GM12878 (cell line): ENCODE data around the gene RETSAT. TPM values are rescaled to one million over a fixed set of nuclear protein-coding genes. Genes with fewer than 3 reads are reported as not detected.
"Not testable (repeated sequence)": the region's sequence is repeated elsewhere in the genome, so short reads cannot be mapped to it uniquely, and the experiment has no call there.

Source experiments
- ATAC-seq: fragments of 200-7000 bp; cut with Tn5 transposase; 3 replicates; pipeline ENCODE4 v1.9.1; 2020; ENCODE audit warnings: mild to moderate bottlenecking, moderate library complexity
- BruUV-seq: library from RNA; stranded (reverse); fragments of 400-500 nt; replicated peaks from 2 replicates; lab custom pipeline; 2021; lab: Mats Ljungman, UMichigan
- CTCF ChIA-PET: fragments of 300-600 bp; sonication (Branson Sonifier 250); formaldehyde crosslinking; extraction: SDS; loops from one replicate; lab custom pipeline; 2021; ENCODE audit warnings: inconsistent platforms; lab: Yijun Ruan, JAX
- POLR2A ChIA-PET: fragments of 350-600 bp; formaldehyde crosslinking; extraction: SDS; loops from one replicate; lab custom pipeline; 2021; ENCODE audit warnings: inconsistent platforms; lab: Charles Lee
- RAD21 ChIA-PET: fragments of 300-600 bp; sonication (Branson Sonifier 250); formaldehyde crosslinking; loops from one replicate; lab custom pipeline; 2023; ENCODE audit warnings: antibody characterized with exemption; ENCODE audit not compliant: unreplicated experiment; lab: Charles Lee
- SMC1A ChIA-PET: fragments of 300-600 bp; sonication (Branson Sonifier 250); formaldehyde crosslinking; loops from one replicate; lab custom pipeline; 2023; ENCODE audit not compliant: unreplicated experiment, uncharacterized antibody; lab: Charles Lee
- DNase-seq: peaks from one replicate; pipeline ENCODE4 v3.0.0-alpha.2; 2011; ENCODE audit warnings: low read depth, low spot score
- FAIRE-seq: peaks from 3 replicates; lab custom pipeline; 2011; peaks lifted over from hg19 to GRCh38; lab: Jason Lieb, UNC
- H2AFZ ChIP-seq: 2 replicates; pipeline ENCODE4 v1.6.0; 2011; ENCODE audit warnings: low read depth, low read length, control low read depth; ENCODE audit not compliant: control insufficient read depth
- H3K27ac ChIP-seq: 2 replicates; pipeline ENCODE4 v1.5.1; 2011; ENCODE audit warnings: control low read depth; ENCODE audit not compliant: control insufficient read depth, insufficient read depth
- H3K27me3 ChIP-seq, 2 experiments: replicated peaks in 1 of 2; 2 replicates each; pipeline versions ENCODE4 v1.6.0 to v1.6.1; 2011; ENCODE audit warnings: low read length in 1 of 2; ENCODE audit not compliant: control insufficient read depth in 2 of 2, insufficient read depth in 2 of 2
- H3K36me3 ChIP-seq, 2 experiments: 2 replicates each; pipeline ENCODE4 v1.5.1; 2011; ENCODE audit warnings: low read length in 1 of 2; ENCODE audit not compliant: control insufficient read depth in 2 of 2, insufficient read depth in 2 of 2
- H3K4me1 ChIP-seq: 2 replicates; pipeline ENCODE4 v1.6.1; 2011; ENCODE audit warnings: mild to moderate bottlenecking, low read length, moderate library complexity, mixed read lengths; ENCODE audit not compliant: control insufficient read depth, insufficient read depth
- H3K4me2 ChIP-seq: 2 replicates; pipeline ENCODE4 v1.6.0; 2011; ENCODE audit warnings: control low read depth; ENCODE audit not compliant: control insufficient read depth, insufficient read depth
- H3K4me3 ChIP-seq: fragments of 200-600 bp; sonication (generic); 2 replicates; pipeline ENCODE4 v1.5.1; 2016
- H3K79me2 ChIP-seq: 2 replicates; pipeline ENCODE4 v1.6.0; 2011; ENCODE audit warnings: low read length; ENCODE audit not compliant: control insufficient read depth, insufficient read depth
- H3K9ac ChIP-seq: 2 replicates; pipeline ENCODE4 v1.8.0; 2011; ENCODE audit warnings: low read length, control low read depth, mixed read lengths; ENCODE audit not compliant: control insufficient read depth, insufficient read depth
- H3K9me3 ChIP-seq: replicated peaks from 3 replicates; pipeline ENCODE4 v1.5.1; 2011; ENCODE audit warnings: mild to moderate bottlenecking, low read length; ENCODE audit not compliant: control insufficient read depth, insufficient read depth
- H4K20me1 ChIP-seq: 2 replicates; pipeline ENCODE4 v1.6.0; 2011; ENCODE audit not compliant: control insufficient read depth, insufficient read depth
- ATF2 ChIP-seq: IDR thresholded peaks from 2 replicates; pipeline ENCODE4 v1.6.1; 2012; ENCODE audit warnings: low read length, inconsistent platforms
- CREB1 ChIP-seq: IDR thresholded peaks from 2 replicates; pipeline ENCODE4 v1.6.1; 2012; ENCODE audit warnings: low read depth, mild to moderate bottlenecking, inconsistent platforms
- MAX ChIP-seq: IDR thresholded peaks from 2 replicates; pipeline ENCODE4 v1.6.1; 2012; ENCODE audit warnings: low read depth, low read length, improper control_type of control experiment
- NFYA ChIP-seq: IDR thresholded peaks from 2 replicates; pipeline ENCODE4 v1.6.1; 2011; ENCODE audit warnings: low read depth, mild to moderate bottlenecking, low read length, improper control_type of control experiment, borderline replicate concordance
- NFYB ChIP-seq: IDR thresholded peaks from 2 replicates; pipeline ENCODE4 v1.6.1; 2011; ENCODE audit warnings: low read depth, mild to moderate bottlenecking, low read length, improper control_type of control experiment, moderate library complexity; ENCODE audit not compliant: insufficient read depth
- RAD21 ChIP-seq: IDR thresholded peaks from 2 replicates; pipeline ENCODE4 v1.6.1; 2011; ENCODE audit warnings: mild to moderate bottlenecking, low read depth, low read length, moderate library complexity; ENCODE audit not compliant: insufficient read depth
- RCOR1 ChIP-seq: conservative IDR thresholded peaks from 2 replicates; pipeline ENCODE4 v1.6.1; 2012; ENCODE audit warnings: low read depth, low read length, improper control_type of control experiment
- RUNX3 ChIP-seq: IDR thresholded peaks from 2 replicates; pipeline ENCODE4 v1.6.1; 2012; ENCODE audit warnings: low read length, inconsistent platforms
- SMAD5 ChIP-seq: IDR thresholded peaks from 2 replicates; pipeline ENCODE4 v1.6.1; 2016; ENCODE audit warnings: antibody characterized with exemption, low read depth
- SREBF2 ChIP-seq: IDR thresholded peaks from 2 replicates; pipeline ENCODE4 v1.6.1; 2012; ENCODE audit warnings: mild to moderate bottlenecking, low read length
- ZBED1 ChIP-seq: IDR thresholded peaks from 2 replicates; pipeline ENCODE4 v1.6.1; 2016; ENCODE audit warnings: borderline replicate concordance
- ZBTB4 ChIP-seq: fragments of 450-650 bp; formaldehyde crosslinking; IDR thresholded peaks from 2 replicates; pipeline ENCODE4 v1.4.0; 2022; ENCODE audit warnings: mild to moderate bottlenecking, moderate library complexity
- ZNF217 ChIP-seq: fragments of 450-650 bp; IDR thresholded peaks from 2 replicates; pipeline ENCODE4 v1.6.1; 2017; ENCODE audit warnings: antibody characterized with exemption, mild to moderate bottlenecking
- ZNF622 ChIP-seq: fragments of 450-650 bp; IDR thresholded peaks from 2 replicates; pipeline ENCODE4 v1.6.1; 2017; ENCODE audit warnings: mild to moderate bottlenecking, inconsistent platforms
- WGBS: methylation state at CpG from one replicate; pipeline ENCODE4 v1.1.6; 2016; ENCODE audit warnings: low lambda C conversion rate; ENCODE audit not compliant: insufficient replicate concordance, insufficient coverage; ENCODE audit errors: missing lambda C conversion rate; 5-methylcytosine and 5-hydroxymethylcytosine counted together
- in situ Hi-C: fragments of 300-500 bp; cut with MboI; formaldehyde crosslinking; loops from 9 replicates; pipeline ENCODE4 v1.14.3; 2018; ENCODE audit warnings: mixed read lengths
- intact Hi-C: fragments of 100-400 bp; cut with micrococcal nuclease; formaldehyde crosslinking; loops from one replicate; pipeline ENCODE4 v1.14.2; 2022; ENCODE audit not compliant: unreplicated experiment
- polyA plus RNA-seq, 11 experiments: library from polyadenylated mRNA; depleted of rRNA in 4 of 11; unstranded in 6 of 11; stranded (reverse) in 5 of 11; fragments of >200 nt; fragmentation: Nextera tagmentation in 4 of 11; fragmentation: Illumina TruSeq in 1 of 11; extraction: Ambion mirVana in 4 of 11; extraction: Trizol in 1 of 11; gene quantifications; 1 replicate in 1 of 11; 2 replicates in 10 of 11; pipeline versions ENCODE4 v1.2.1 to v1.2.3, GENCODE V29; 2011 to 2016; ENCODE audit warnings: inconsistent platforms in 2 of 11, missing spikeins in 2 of 11, low read depth in 1 of 11
- total RNA-seq, 4 experiments: library from RNA; depleted of rRNA in 3 of 4; stranded (reverse); fragments of >200 nt in 3 of 4; fragmentation: Illumina TruSeq in 1 of 4; extraction: Trizol in 1 of 4; gene quantifications; 2 replicates each; pipeline versions ENCODE4 v1.2.1 to v1.2.3, GENCODE V29; 2013 to 2021

Gene RETSAT
- total and polyA plus RNA-seq, 10 of the 15 experiments (the other 5 are each of a cell fraction or from before 2014, with no cell fraction given), result 3.3 to 28.8 (median 22.0) TPM

- DNase-seq (no peak), FAIRE-seq (no peak), ATAC-seq (no peak)
- ChIA-PET RAD21 (interaction anchor here (0.6 kb wide), 1 partner anchor 282 kb away, joined by 5 read pairs; no protein-coding TSS in a partner anchor), POLR2A (no interaction called here), SMC1A (no interaction called here), CTCF (no interaction called here)
- no peak for TF ChIP-seq ZBED1
- no peak for TF ChIP-seq SREBF2
- TF ChIP-seq NFYB, result no peak
- TF ChIP-seq ZNF622, result no peak
- no peak for TF ChIP-seq SMAD5
- TF ChIP-seq RAD21, result no peak
- no peak for TF ChIP-seq NFYA
- no peak for TF ChIP-seq ZNF217
- no peak for TF ChIP-seq RCOR1
- no peak for TF ChIP-seq ZBTB4 (CRISPR knock-in tag)
- no peak for TF ChIP-seq ATF2
- TF ChIP-seq CREB1, result no peak
- TF ChIP-seq MAX, result no peak
- TF ChIP-seq RUNX3, result no peak
- Histone ChIP-seq H3K9ac (no peak overlapping the region), H3K27me3 (no peaks in the 10 kb centered on the region), H3K27ac (no peak overlapping the region), H3K79me2 (no peaks in the 10 kb centered on the region), H3K4me3 (no peak overlapping the region), H2AFZ (no peak overlapping the region), H3K4me2 (no peak overlapping the region), H4K20me1 (no peaks in the 10 kb centered on the region), H3K9me3 (no peaks in the 10 kb centered on the region), H3K4me1 (peaks cover 17% of the 10 kb centered on the region), H3K36me3 (no peaks in the 10 kb centered on the region)
- intact Hi-C loops, result no loop called here
- no TSS peak for BruUV-seq
- WGBS, result 43% methylated on average over 2 of the region's 2 CpGs
- in situ Hi-C loops, result no loop called here
Measured at GRCh38 chr2:85334928-85335327, 19.4 kb downstream of the RETSAT start.

- H4K20me1 ChIP-seq, SMC1A ChIA-PET, H3K36me3 ChIP-seq, in situ Hi-C loops, DNase-seq, H2AFZ ChIP-seq, H3K4me2 ChIP-seq, H3K4me3 ChIP-seq, ATAC-seq, POLR2A ChIA-PET, H3K9ac ChIP-seq, BruUV-seq, CTCF ChIA-PET, H3K27ac ChIP-seq, RAD21 ChIA-PET, H3K27me3 ChIP-seq, FAIRE-seq, intact Hi-C loops, H3K9me3 ChIP-seq, H3K79me2 ChIP-seq: not testable (repeated sequence)
- peaks cover 17% of the 10 kb centered on the region for H3K4me1 ChIP-seq
- WGBS, result 94% methylated on average over 4 of the region's 4 CpGs
Measured at GRCh38 chr2:85333877-85334276, 20.5 kb downstream of the RETSAT start.
